SK-N-SH treated with all-trans-retinoic acid at 6 μM for 48 hours (cell line): ENCODE results near the gene SLC45A1.
A peak's percentile ranks its signal among the peaks of the same experiment; 100 is the strongest.

ENCODE experiments used
- ATAC-seq: fragments of 200-7000 bp; cut with Tn5 transposase; 3 replicates; pipeline ENCODE4 v1.9.1; 2020; ENCODE audit warnings: mild to moderate bottlenecking, moderate library complexity
- ARNTL ChIP-seq: fragments of 450-650 bp; formaldehyde crosslinking; IDR thresholded peaks from 2 replicates; pipeline ENCODE4 v1.5.0; 2020; ENCODE audit warnings: low read depth, mild to moderate bottlenecking, moderate library complexity, borderline replicate concordance
- BACH2 ChIP-seq: fragments of 250-450 bp; sonication (Bioruptor Pico); IDR thresholded peaks from 2 replicates; pipeline ENCODE4 v1.9.0; 2021; ENCODE audit warnings: mild to moderate bottlenecking, borderline replicate concordance
- CSDC2 ChIP-seq: fragments of 250-450 bp; sonication (Bioruptor Pico); IDR thresholded peaks from 2 replicates; pipeline ENCODE4 v1.5.0; 2020; ENCODE audit warnings: mild to moderate bottlenecking, moderate library complexity
- ESRRG ChIP-seq: fragments of 250-450 bp; sonication (Bioruptor Pico); IDR thresholded peaks from 2 replicates; pipeline ENCODE4 v1.6.1; 2021; ENCODE audit warnings: mild to moderate bottlenecking
- GLIS3 ChIP-seq: fragments of 250-450 bp; sonication (Bioruptor Pico); IDR thresholded peaks from 2 replicates; pipeline ENCODE4 v1.5.0; 2020; ENCODE audit warnings: mild to moderate bottlenecking, moderate library complexity
- ISL1 ChIP-seq: fragments of 250-450 bp; sonication (Bioruptor Pico); IDR thresholded peaks from 2 replicates; pipeline ENCODE4 v2.1.2; 2022; ENCODE audit warnings: mild to moderate bottlenecking, moderate library complexity
- OSR1 ChIP-seq: fragments of 250-450 bp; sonication (Bioruptor Pico); IDR thresholded peaks from 2 replicates; pipeline ENCODE4 v1.8.0; 2022; ENCODE audit warnings: moderate library complexity, mild to moderate bottlenecking, inconsistent platforms
- PPARA ChIP-seq: fragments of 250-450 bp; sonication (Bioruptor Pico); IDR thresholded peaks from 2 replicates; pipeline ENCODE4 v1.5.0; 2020; ENCODE audit warnings: mild to moderate bottlenecking, borderline replicate concordance
- RARB ChIP-seq: fragments of 250-450 bp; sonication (Bioruptor Pico); IDR thresholded peaks from 2 replicates; pipeline ENCODE4 v1.8.0; 2021; ENCODE audit warnings: mild to moderate bottlenecking, moderate library complexity
- SNAI2 ChIP-seq: fragments of 250-450 bp; sonication (Bioruptor Pico); IDR thresholded peaks from 2 replicates; pipeline ENCODE4 v1.5.0; 2020; ENCODE audit warnings: mild to moderate bottlenecking, moderate library complexity
- TCF4 ChIP-seq: fragments of 250-450 bp; sonication (Bioruptor Pico); IDR thresholded peaks from 2 replicates; pipeline ENCODE4 v1.8.0; 2021; ENCODE audit warnings: mild to moderate bottlenecking, moderate library complexity, borderline replicate concordance
- TOX ChIP-seq: fragments of 250-450 bp; sonication (Bioruptor Pico); IDR thresholded peaks from 2 replicates; pipeline ENCODE4 v1.8.0; 2021; ENCODE audit warnings: mild to moderate bottlenecking, moderate library complexity, borderline replicate concordance
- ZC3H10 ChIP-seq: fragments of 250-450 bp; sonication (Bioruptor Pico); IDR thresholded peaks from 2 replicates; pipeline ENCODE4 v1.5.1; 2021; ENCODE audit warnings: mild to moderate bottlenecking, moderate library complexity
- ZFP3 ChIP-seq: fragments of 250-450 bp; sonication (Bioruptor Pico); IDR thresholded peaks from 2 replicates; pipeline ENCODE4 v1.5.0; 2020; ENCODE audit warnings: mild to moderate bottlenecking, moderate library complexity
- ZFP30 ChIP-seq: fragments of 450-650 bp; formaldehyde crosslinking; IDR thresholded peaks from 2 replicates; pipeline ENCODE4 v1.5.0; 2022; ENCODE audit warnings: mild to moderate bottlenecking, moderate library complexity
- ZNF70 ChIP-seq: fragments of 450-650 bp; formaldehyde crosslinking; IDR thresholded peaks from 2 replicates; pipeline ENCODE4 v1.5.0; 2020; ENCODE audit warnings: mild to moderate bottlenecking, moderate library complexity
- ZNF8 ChIP-seq: fragments of 450-650 bp; formaldehyde crosslinking; IDR thresholded peaks from 2 replicates; pipeline ENCODE4 v1.5.0; 2020; ENCODE audit warnings: mild to moderate bottlenecking, moderate library complexity
- TF ChIP-seq, protein P1 (sequence below): fragments of 250-450 bp; sonication (Bioruptor Pico); IDR thresholded peaks from 2 replicates; pipeline ENCODE4 v1.5.1; 2020; ENCODE audit warnings: low read depth, mild to moderate bottlenecking, moderate library complexity
- TF ChIP-seq, protein P2 (sequence below): fragments of 250-450 bp; sonication (Bioruptor Pico); IDR thresholded peaks from 2 replicates; pipeline ENCODE4 v1.8.0; 2020; ENCODE audit warnings: mild to moderate bottlenecking, moderate library complexity, borderline replicate concordance
- TF ChIP-seq, protein P3 (sequence below): fragments of 250-450 bp; sonication (Bioruptor Pico); IDR thresholded peaks from 2 replicates; pipeline ENCODE4 v1.5.1; 2021; ENCODE audit warnings: mild to moderate bottlenecking, moderate library complexity
- TF ChIP-seq, protein P4 (sequence below): fragments of 250-450 bp; sonication (Bioruptor Pico); IDR thresholded peaks from 2 replicates; pipeline ENCODE4 v1.5.0; 2020; ENCODE audit warnings: mild to moderate bottlenecking, moderate library complexity
- TF ChIP-seq, protein P5 (sequence below): fragments of 250-450 bp; sonication (Bioruptor Pico); IDR thresholded peaks from 2 replicates; pipeline ENCODE4 v1.8.0; 2021; ENCODE audit warnings: low read depth, mild to moderate bottlenecking, moderate library complexity, borderline replicate concordance

Gene SLC45A1

DNA sequence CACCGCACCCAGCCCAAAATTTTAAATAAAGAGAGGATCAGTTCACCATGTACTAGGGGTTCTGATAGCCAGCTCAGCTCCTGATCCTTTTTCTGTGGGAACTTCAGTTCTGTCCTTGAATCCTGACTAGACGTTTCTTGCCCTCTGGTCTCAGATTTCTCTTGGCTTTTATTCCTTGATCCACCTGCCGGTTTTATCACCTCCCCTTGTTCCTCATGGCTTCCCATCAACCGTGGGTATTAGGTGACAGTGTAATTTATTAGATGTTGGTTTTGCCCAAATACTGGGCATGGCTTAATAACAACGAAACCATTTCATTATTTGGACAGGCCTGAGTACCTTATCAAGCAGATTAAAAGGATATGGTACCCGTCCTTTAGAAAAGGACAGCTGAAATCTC is 22.5 kb downstream of the SLC45A1 start:
- TF ChIP-seq, protein P1, sequence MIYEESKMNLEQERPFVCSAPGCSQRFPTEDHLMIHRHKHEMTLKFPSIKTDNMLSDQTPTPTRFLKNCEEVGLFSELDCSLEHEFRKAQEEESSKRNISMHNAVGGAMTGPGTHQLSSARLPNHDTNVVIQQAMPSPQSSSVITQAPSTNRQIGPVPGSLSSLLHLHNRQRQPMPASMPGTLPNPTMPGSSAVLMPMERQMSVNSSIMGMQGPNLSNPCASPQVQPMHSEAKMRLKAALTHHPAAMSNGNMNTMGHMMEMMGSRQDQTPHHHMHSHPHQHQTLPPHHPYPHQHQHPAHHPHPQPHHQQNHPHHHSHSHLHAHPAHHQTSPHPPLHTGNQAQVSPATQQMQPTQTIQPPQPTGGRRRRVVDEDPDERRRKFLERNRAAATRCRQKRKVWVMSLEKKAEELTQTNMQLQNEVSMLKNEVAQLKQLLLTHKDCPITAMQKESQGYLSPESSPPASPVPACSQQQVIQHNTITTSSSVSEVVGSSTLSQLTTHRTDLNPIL (CRISPR knock-in tag) = no peak
- TF ChIP-seq TCF4 (CRISPR knock-in tag) (no peak), GLIS3 (CRISPR knock-in tag) (no peak), BACH2 (no peak), CSDC2 (no peak), PPARA (CRISPR knock-in tag) (no peak), ZC3H10 (CRISPR knock-in tag) (no peak), ARNTL (no peak), ESRRG (CRISPR knock-in tag) (no peak), ISL1 (no peak), RARB (CRISPR knock-in tag) (no peak), SNAI2 (CRISPR knock-in tag) (no peak), TOX (no peak), ZFP30 (CRISPR knock-in tag) (no peak), ZNF8 (no peak)
- TF ChIP-seq, protein P2, sequence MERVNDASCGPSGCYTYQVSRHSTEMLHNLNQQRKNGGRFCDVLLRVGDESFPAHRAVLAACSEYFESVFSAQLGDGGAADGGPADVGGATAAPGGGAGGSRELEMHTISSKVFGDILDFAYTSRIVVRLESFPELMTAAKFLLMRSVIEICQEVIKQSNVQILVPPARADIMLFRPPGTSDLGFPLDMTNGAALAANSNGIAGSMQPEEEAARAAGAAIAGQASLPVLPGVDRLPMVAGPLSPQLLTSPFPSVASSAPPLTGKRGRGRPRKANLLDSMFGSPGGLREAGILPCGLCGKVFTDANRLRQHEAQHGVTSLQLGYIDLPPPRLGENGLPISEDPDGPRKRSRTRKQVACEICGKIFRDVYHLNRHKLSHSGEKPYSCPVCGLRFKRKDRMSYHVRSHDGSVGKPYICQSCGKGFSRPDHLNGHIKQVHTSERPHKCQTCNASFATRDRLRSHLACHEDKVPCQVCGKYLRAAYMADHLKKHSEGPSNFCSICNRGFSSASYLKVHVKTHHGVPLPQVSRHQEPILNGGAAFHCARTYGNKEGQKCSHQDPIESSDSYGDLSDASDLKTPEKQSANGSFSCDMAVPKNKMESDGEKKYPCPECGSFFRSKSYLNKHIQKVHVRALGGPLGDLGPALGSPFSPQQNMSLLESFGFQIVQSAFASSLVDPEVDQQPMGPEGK = no peak
- TF ChIP-seq, protein P3, sequence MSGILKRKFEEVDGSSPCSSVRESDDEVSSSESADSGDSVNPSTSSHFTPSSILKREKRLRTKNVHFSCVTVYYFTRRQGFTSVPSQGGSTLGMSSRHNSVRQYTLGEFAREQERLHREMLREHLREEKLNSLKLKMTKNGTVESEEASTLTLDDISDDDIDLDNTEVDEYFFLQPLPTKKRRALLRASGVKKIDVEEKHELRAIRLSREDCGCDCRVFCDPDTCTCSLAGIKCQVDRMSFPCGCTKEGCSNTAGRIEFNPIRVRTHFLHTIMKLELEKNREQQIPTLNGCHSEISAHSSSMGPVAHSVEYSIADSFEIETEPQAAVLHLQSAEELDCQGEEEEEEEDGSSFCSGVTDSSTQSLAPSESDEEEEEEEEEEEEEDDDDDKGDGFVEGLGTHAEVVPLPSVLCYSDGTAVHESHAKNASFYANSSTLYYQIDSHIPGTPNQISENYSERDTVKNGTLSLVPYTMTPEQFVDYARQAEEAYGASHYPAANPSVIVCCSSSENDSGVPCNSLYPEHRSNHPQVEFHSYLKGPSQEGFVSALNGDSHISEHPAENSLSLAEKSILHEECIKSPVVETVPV (CRISPR knock-in tag) = no peak
- TF ChIP-seq, protein P4, sequence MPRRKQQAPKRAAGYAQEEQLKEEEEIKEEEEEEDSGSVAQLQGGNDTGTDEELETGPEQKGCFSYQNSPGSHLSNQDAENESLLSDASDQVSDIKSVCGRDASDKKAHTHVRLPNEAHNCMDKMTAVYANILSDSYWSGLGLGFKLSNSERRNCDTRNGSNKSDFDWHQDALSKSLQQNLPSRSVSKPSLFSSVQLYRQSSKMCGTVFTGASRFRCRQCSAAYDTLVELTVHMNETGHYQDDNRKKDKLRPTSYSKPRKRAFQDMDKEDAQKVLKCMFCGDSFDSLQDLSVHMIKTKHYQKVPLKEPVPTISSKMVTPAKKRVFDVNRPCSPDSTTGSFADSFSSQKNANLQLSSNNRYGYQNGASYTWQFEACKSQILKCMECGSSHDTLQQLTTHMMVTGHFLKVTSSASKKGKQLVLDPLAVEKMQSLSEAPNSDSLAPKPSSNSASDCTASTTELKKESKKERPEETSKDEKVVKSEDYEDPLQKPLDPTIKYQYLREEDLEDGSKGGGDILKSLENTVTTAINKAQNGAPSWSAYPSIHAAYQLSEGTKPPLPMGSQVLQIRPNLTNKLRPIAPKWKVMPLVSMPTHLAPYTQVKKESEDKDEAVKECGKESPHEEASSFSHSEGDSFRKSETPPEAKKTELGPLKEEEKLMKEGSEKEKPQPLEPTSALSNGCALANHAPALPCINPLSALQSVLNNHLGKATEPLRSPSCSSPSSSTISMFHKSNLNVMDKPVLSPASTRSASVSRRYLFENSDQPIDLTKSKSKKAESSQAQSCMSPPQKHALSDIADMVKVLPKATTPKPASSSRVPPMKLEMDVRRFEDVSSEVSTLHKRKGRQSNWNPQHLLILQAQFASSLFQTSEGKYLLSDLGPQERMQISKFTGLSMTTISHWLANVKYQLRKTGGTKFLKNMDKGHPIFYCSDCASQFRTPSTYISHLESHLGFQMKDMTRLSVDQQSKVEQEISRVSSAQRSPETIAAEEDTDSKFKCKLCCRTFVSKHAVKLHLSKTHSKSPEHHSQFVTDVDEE (CRISPR knock-in tag) = no peak
- TF ChIP-seq, all 23 proteins: peak for 0
- no peak for ATAC-seq

DNA sequence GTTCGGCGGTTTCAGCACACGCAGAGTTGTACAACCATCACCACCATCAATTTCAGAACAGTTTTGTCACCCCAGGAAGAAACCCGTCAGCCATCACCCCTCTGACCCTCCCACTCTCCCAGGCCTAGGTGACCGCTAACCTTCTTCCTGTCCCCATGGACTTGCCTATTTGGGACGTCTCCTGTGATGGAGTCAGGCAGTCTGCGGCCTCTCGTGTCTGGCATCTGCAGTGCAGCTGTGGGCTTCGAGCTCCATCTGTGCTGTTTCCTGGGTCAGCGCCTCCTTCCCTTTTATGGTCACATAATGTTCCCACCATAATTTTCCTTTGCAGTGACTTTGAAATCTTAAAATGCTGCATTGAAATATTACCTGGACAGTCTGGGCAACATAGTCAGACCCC is 24.4 kb downstream of the SLC45A1 start:
- no peak for TF ChIP-seq TCF4 (CRISPR knock-in tag)
- TF ChIP-seq, all 23 proteins: peak for 0

DNA sequence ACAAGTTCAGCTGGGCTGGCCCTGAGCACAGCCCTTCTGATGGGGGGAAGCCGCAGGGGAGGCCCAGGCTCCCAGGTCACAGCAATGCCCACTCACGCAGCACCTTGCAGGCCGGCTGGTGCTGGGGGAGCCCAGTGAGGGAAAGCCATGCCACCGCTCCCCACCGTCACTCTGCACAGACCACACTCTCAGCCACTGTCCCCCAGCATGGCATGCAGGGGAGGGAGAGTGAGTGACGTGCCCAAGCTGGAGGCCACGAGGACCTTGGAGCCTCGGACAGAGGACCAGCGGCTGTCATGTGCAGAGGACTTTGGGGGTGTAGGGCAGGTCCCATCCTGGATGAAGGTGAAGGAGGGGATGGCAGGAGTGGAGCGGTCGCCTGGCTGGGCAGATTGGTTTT is 25.1 kb downstream of the SLC45A1 start:
- TF ChIP-seq ZNF70 (CRISPR knock-in tag) (no peak), SNAI2 (CRISPR knock-in tag) (no peak), RARB (CRISPR knock-in tag) (no peak), TCF4 (CRISPR knock-in tag) (no peak), TOX (no peak), PPARA (CRISPR knock-in tag) (no peak), ESRRG (CRISPR knock-in tag) (no peak), ZFP3 (no peak), ZFP30 (CRISPR knock-in tag) (no peak), OSR1 (CRISPR knock-in tag) (no peak), ARNTL (no peak), BACH2 (no peak), ISL1 (no peak)
- TF ChIP-seq, protein P4 (CRISPR knock-in tag) = no peak
- TF ChIP-seq, protein P5, sequence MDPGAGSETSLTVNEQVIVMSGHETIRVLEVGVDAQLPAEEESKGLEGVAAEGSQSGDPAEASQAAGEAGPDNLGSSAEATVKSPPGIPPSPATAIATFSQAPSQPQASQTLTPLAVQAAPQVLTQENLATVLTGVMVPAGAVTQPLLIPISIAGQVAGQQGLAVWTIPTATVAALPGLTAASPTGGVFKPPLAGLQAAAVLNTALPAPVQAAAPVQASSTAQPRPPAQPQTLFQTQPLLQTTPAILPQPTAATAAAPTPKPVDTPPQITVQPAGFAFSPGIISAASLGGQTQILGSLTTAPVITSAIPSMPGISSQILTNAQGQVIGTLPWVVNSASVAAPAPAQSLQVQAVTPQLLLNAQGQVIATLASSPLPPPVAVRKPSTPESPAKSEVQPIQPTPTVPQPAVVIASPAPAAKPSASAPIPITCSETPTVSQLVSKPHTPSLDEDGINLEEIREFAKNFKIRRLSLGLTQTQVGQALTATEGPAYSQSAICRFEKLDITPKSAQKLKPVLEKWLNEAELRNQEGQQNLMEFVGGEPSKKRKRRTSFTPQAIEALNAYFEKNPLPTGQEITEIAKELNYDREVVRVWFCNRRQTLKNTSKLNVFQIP (CRISPR knock-in tag) = no peak
- ATAC-seq = peak; percentile 14

More for the DNA sequence above, 24.4 kb downstream of the SLC45A1 start:
- ATAC-seq = no peak
